Measurements from ENCODE around the gene PLPP7. TPM values are rescaled to one million over a fixed set of nuclear protein-coding genes. Genes with fewer than 3 reads are reported as not detected.

Gene PLPP7
- total RNA-seq, 1 experiment from 2014 or later, result 1.8 TPM

- H3K4me1 ChIP-seq, result peaks cover 7% of the 10 kb centered on the region; the same call in 1 of the 2 replicates
- H3K9me3 ChIP-seq (replicated peaks), result no peaks in the 10 kb centered on the region
- no peak for DNase-seq
- H3K27ac ChIP-seq, result no peak overlapping the region
- no peak overlapping the region for H3K4me3 ChIP-seq
- H3K36me3 ChIP-seq, result no peaks in the 10 kb centered on the region
- H3K27me3 ChIP-seq, result peaks cover 8% of the 10 kb centered on the region; the same call in 1 of the 2 replicates
These were observed 14.7 kb upstream of the PLPP7 start for GRCh38 chr9:131274674-131275331.

- no peak overlapping the region for H3K4me3 ChIP-seq
These were observed 14.0 kb upstream of the PLPP7 start for GRCh38 chr9:131275332-131276093.

GRCh38 chr9:131276094-131276888 is 13.2 kb upstream of the PLPP7 start, which contains the start of gene FAM78A:
Gene FAM78A, minus strand, starts transcription at chr9:131276510. Its CDS starts 331 bp downstream, at chr9:131276179.
- Histone ChIP-seq H3K27me3 (peaks cover 13% of the 10 kb centered on the region; the same call in 1 of the 2 replicates), H3K36me3 (no peaks in the 10 kb centered on the region), H3K27ac (no peak within 1 kb of the TSS), H3K4me1 (peaks cover 7% of the 10 kb centered on the region; the same call in 1 of the 2 replicates), H3K4me3 (peak within 1 kb of the TSS; percentile 68), H3K9me3 (replicated peaks) (no peaks in the 10 kb centered on the region)
- DNase-seq, result no peak

More at GRCh38 chr9:131275332-131276093, 14.0 kb upstream of the PLPP7 start:
- Histone ChIP-seq H3K27me3 (peaks cover 8% of the 10 kb centered on the region; the same call in 1 of the 2 replicates), H3K4me1 (peaks cover 7% of the 10 kb centered on the region; the same call in 1 of the 2 replicates), H3K9me3 (replicated peaks) (no peaks in the 10 kb centered on the region), H3K27ac (no peak overlapping the region), H3K36me3 (no peaks in the 10 kb centered on the region)
- DNase-seq, result no peak

- H3K36me3 ChIP-seq, result no peaks in the 10 kb centered on the region
- H3K27me3 ChIP-seq, result peaks cover 17% of the 10 kb centered on the region
- H3K27ac ChIP-seq, result no peak overlapping the region
- H3K4me1 ChIP-seq, result peaks cover 7% of the 10 kb centered on the region; the same call in 1 of the 2 replicates
- no peaks in the 10 kb centered on the region for H3K9me3 ChIP-seq (replicated peaks)
- no peak for DNase-seq
- peak overlapping the region; percentile 68; the same call in 1 of the 2 replicates for H3K4me3 ChIP-seq
These were observed 12.6 kb upstream of the PLPP7 start for GRCh38 chr9:131276891-131277286.

- no peak overlapping the region for H3K27ac ChIP-seq
- peaks cover 22% of the 10 kb centered on the region for H3K27me3 ChIP-seq
- H3K36me3 ChIP-seq, result no peaks in the 10 kb centered on the region
- H3K9me3 ChIP-seq (replicated peaks), result no peaks in the 10 kb centered on the region
- peak overlapping the region; percentile 68 for H3K4me3 ChIP-seq
- H3K4me1 ChIP-seq, result peaks cover 7% of the 10 kb centered on the region; the same call in 1 of the 2 replicates
- DNase-seq, result no peak
These were observed 12.1 kb upstream of the PLPP7 start for GRCh38 chr9:131277287-131277909.

GRCh38 chr9:131277910-131278701 is 11.4 kb upstream of the PLPP7 start:
- Histone ChIP-seq H3K27ac (no peak overlapping the region), H3K4me3 (peak overlapping the region; percentile 68), H3K4me1 (peaks cover 7% of the 10 kb centered on the region; the same call in 1 of the 2 replicates), H3K9me3 (replicated peaks) (no peaks in the 10 kb centered on the region), H3K27me3 (peaks cover 23% of the 10 kb centered on the region), H3K36me3 (no peaks in the 10 kb centered on the region)
- DNase-seq, result peak; percentile 93

GRCh38 chr9:131278702-131279111 is 10.8 kb upstream of the PLPP7 start:
- DNase-seq, result no peak
- H3K27ac ChIP-seq, result no peak overlapping the region
- peaks cover 7% of the 10 kb centered on the region; the same call in 1 of the 2 replicates for H3K4me1 ChIP-seq
- no peak overlapping the region for H3K4me3 ChIP-seq
- no peaks in the 10 kb centered on the region for H3K36me3 ChIP-seq
- no peaks in the 10 kb centered on the region for H3K9me3 ChIP-seq (replicated peaks)
- H3K27me3 ChIP-seq, result peaks cover 26% of the 10 kb centered on the region

- DNase-seq, result no peak
- no peaks in the 10 kb centered on the region for H3K9me3 ChIP-seq (replicated peaks)
- no peak overlapping the region for H3K4me3 ChIP-seq
- no peak overlapping the region for H3K27ac ChIP-seq
- H3K27me3 ChIP-seq, result peaks cover 26% of the 10 kb centered on the region
- H3K36me3 ChIP-seq, result no peaks in the 10 kb centered on the region
- peaks cover 7% of the 10 kb centered on the region; the same call in 1 of the 2 replicates for H3K4me1 ChIP-seq
These were observed 10.2 kb upstream of the PLPP7 start for GRCh38 chr9:131279196-131279862.

- H3K27me3 ChIP-seq, result peaks cover 26% of the 10 kb centered on the region
- H3K27ac ChIP-seq, result no peak overlapping the region
These were observed 9.5 kb upstream of the PLPP7 start for GRCh38 chr9:131279863-131280570.

GRCh38 chr9:131280660-131281059 is 8.9 kb upstream of the PLPP7 start:
- DNase-seq, result no peak
- H3K27me3 ChIP-seq, result peaks cover 26% of the 10 kb centered on the region
- no peaks in the 10 kb centered on the region for H3K36me3 ChIP-seq
- H3K27ac ChIP-seq, result no peak overlapping the region
- no peak overlapping the region for H3K4me3 ChIP-seq
- peaks cover 7% of the 10 kb centered on the region; the same call in 1 of the 2 replicates for H3K4me1 ChIP-seq
- H3K9me3 ChIP-seq (replicated peaks), result no peaks in the 10 kb centered on the region

More at GRCh38 chr9:131279863-131280570, 9.5 kb upstream of the PLPP7 start:
- Histone ChIP-seq H3K4me1 (peaks cover 7% of the 10 kb centered on the region; the same call in 1 of the 2 replicates), H3K4me3 (no peak overlapping the region), H3K36me3 (no peaks in the 10 kb centered on the region), H3K9me3 (replicated peaks) (no peaks in the 10 kb centered on the region)
- no peak for DNase-seq

GRCh38 chr9:131281119-131281965 is 8.2 kb upstream of the PLPP7 start:
- H3K4me3 ChIP-seq, result no peak overlapping the region
- H3K27ac ChIP-seq, result no peak overlapping the region
- DNase-seq, result no peak
- no peaks in the 10 kb centered on the region for H3K9me3 ChIP-seq (replicated peaks)
- no peaks in the 10 kb centered on the region for H3K36me3 ChIP-seq
- H3K27me3 ChIP-seq, result peaks cover 26% of the 10 kb centered on the region
- peaks cover 7% of the 10 kb centered on the region; the same call in 1 of the 2 replicates for H3K4me1 ChIP-seq

GRCh38 chr9:131282175-131282574 is 7.3 kb upstream of the PLPP7 start:
- H3K27me3 ChIP-seq, result peaks cover 26% of the 10 kb centered on the region
- no peak for DNase-seq
- H3K4me3 ChIP-seq, result no peak overlapping the region
- H3K27ac ChIP-seq, result no peak overlapping the region
- no peaks in the 10 kb centered on the region for H3K9me3 ChIP-seq (replicated peaks)
- H3K36me3 ChIP-seq, result no peaks in the 10 kb centered on the region
- H3K4me1 ChIP-seq, result peaks cover 7% of the 10 kb centered on the region; the same call in 1 of the 2 replicates

Measured in SJCRH30 (cell line).